SK-N-MC (cell line): ENCODE results near the gene DHX34.

Experiments
- DNase-seq: peaks from one replicate; pipeline ENCODE4 v3.0.0-alpha.2; 2011; ENCODE audit warnings: low read depth, low spot score
- H3K27ac ChIP-seq: fragments of 200-600 bp; sonication (generic); 2 replicates; pipeline ENCODE4 v1.5.1; 2016; ENCODE audit warnings: mixed run types
- H3K36me3 ChIP-seq: fragments of 200-600 bp; sonication (generic); 2 replicates; pipeline ENCODE4 v1.6.1; 2017; ENCODE audit warnings: antibody characterized with exemption, low read length, mixed read lengths; ENCODE audit not compliant: insufficient read depth
- H3K4me3 ChIP-seq: fragments of 200-600 bp; sonication (generic); 2 replicates; pipeline ENCODE4 v1.5.1; 2016
- H3K9ac ChIP-seq: fragments of 200-600 bp; sonication (generic); 2 replicates; pipeline ENCODE4 v1.8.0; 2017; ENCODE audit warnings: mixed run types, mixed read lengths; ENCODE audit not compliant: insufficient read length
- H3K9me3 ChIP-seq: fragments of 200-600 bp; sonication (generic); 2 replicates; pipeline ENCODE4 v1.6.1; 2017; ENCODE audit warnings: low read depth, mild to moderate bottlenecking, antibody characterized with exemption, low read length, moderate library complexity, mixed read lengths
- EZH2 ChIP-seq: fragments of 200-600 bp; sonication (generic); IDR thresholded peaks from one replicate; pipeline ENCODE4 v1.6.1; 2017; ENCODE audit warnings: antibody characterized with exemption
- FOXP2 ChIP-seq: optimal IDR thresholded peaks from 2 replicates; pipeline ENCODE3; 2011; ENCODE audit warnings: mild to moderate bottlenecking, moderate library complexity; ENCODE audit not compliant: insufficient read depth; ENCODE audit errors: extremely low read length, control extremely low read depth
- POLR2AphosphoS5 ChIP-seq: IDR thresholded peaks from 2 replicates; pipeline ENCODE4 v1.6.1; 2012; ENCODE audit warnings: mild to moderate bottlenecking, low read depth, low read length, borderline replicate concordance

Gene DHX34

GRCh38 chr19:47372603-47373002, 23.5 kb downstream of the DHX34 start:
- Histone ChIP-seq H3K27ac (no peak overlapping the region), H3K9me3 (no peaks in the 10 kb centered on the region), H3K4me3 (no peak overlapping the region), H3K36me3 (peaks cover 67% of the 10 kb centered on the region; the same call in 1 of the 2 replicates), H3K9ac (no peak overlapping the region)
- no peak for TF ChIP-seq FOXP2
- no peak for TF ChIP-seq EZH2
- no peak for TF ChIP-seq POLR2AphosphoS5
- DNase-seq = no peak

- no peak for TF ChIP-seq FOXP2
- TF ChIP-seq EZH2 = no peak
- no peak for TF ChIP-seq POLR2AphosphoS5
- no peak overlapping the region for H3K4me3 ChIP-seq
- no peak overlapping the region for H3K9ac ChIP-seq
- peaks cover 71% of the 10 kb centered on the region; the same call in 1 of the 2 replicates for H3K36me3 ChIP-seq
- no peaks in the 10 kb centered on the region for H3K9me3 ChIP-seq
- no peak overlapping the region for H3K27ac ChIP-seq
- DNase-seq = no peak
Observed at GRCh38 chr19:47373246-47374240, 24.4 kb downstream of the DHX34 start.

GRCh38 chr19:47374876-47375693, 26.0 kb downstream of the DHX34 start:
- H3K36me3 ChIP-seq = peaks cover 61% of the 10 kb centered on the region; the same call in 1 of the 2 replicates
- no peaks in the 10 kb centered on the region for H3K9me3 ChIP-seq
- no peak for TF ChIP-seq EZH2
- no peak for TF ChIP-seq FOXP2
- TF ChIP-seq POLR2AphosphoS5 = no peak
- DNase-seq = no peak
- no peak overlapping the region for H3K27ac ChIP-seq
- H3K9ac ChIP-seq = no peak overlapping the region
- no peak overlapping the region for H3K4me3 ChIP-seq

GRCh38 chr19:47375694-47376588, 26.8 kb downstream of the DHX34 start:
- no peaks in the 10 kb centered on the region for H3K9me3 ChIP-seq
- H3K4me3 ChIP-seq = no peak overlapping the region
- peaks cover 66% of the 10 kb centered on the region; the same call in 1 of the 2 replicates for H3K36me3 ChIP-seq
- H3K9ac ChIP-seq = no peak overlapping the region
- no peak overlapping the region for H3K27ac ChIP-seq
- TF ChIP-seq POLR2AphosphoS5 (no peak), FOXP2 (no peak), EZH2 (no peak)
- DNase-seq = no peak

GRCh38 chr19:47376589-47377144, 27.6 kb downstream of the DHX34 start:
- Histone ChIP-seq H3K9me3 (no peaks in the 10 kb centered on the region), H3K9ac (no peak overlapping the region), H3K4me3 (no peak overlapping the region), H3K36me3 (peaks cover 68% of the 10 kb centered on the region; the same call in 1 of the 2 replicates), H3K27ac (no peak overlapping the region)
- no peak for DNase-seq
- TF ChIP-seq EZH2 = no peak
- TF ChIP-seq POLR2AphosphoS5 = no peak
- no peak for TF ChIP-seq FOXP2

DNA sequence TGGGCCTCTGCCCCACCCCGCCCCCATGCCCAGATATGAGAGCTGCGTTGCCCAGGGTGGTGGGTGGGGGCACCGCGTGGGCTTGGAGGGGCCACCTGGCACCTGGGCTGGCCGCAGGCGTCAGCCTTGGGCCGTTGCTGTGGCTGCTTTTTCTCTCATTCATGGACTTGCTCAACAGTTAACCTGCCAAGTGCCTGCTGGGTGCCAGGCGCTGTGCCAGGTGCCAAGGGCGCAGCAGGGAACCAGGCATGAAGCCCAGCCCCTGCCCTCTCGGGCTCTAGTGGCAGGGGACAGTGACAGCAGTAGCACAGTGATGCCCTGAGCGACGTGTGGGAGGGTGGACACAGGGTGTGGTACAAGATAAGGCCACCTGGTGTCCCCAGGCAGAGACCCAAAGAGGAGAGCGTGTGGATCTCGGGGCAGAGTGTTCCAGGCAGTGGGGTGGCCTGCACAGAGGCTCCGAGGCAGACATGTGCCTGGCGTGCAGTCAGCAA, 28.1 kb downstream of the DHX34 start:
- no peak for DNase-seq
- Histone ChIP-seq H3K4me3 (no peak overlapping the region), H3K9me3 (no peaks in the 10 kb centered on the region), H3K36me3 (peaks cover 65% of the 10 kb centered on the region; the same call in 1 of the 2 replicates), H3K27ac (no peak overlapping the region), H3K9ac (no peak overlapping the region)
- TF ChIP-seq FOXP2 = no peak
- TF ChIP-seq EZH2 = no peak
- TF ChIP-seq POLR2AphosphoS5 = no peak

DNA sequence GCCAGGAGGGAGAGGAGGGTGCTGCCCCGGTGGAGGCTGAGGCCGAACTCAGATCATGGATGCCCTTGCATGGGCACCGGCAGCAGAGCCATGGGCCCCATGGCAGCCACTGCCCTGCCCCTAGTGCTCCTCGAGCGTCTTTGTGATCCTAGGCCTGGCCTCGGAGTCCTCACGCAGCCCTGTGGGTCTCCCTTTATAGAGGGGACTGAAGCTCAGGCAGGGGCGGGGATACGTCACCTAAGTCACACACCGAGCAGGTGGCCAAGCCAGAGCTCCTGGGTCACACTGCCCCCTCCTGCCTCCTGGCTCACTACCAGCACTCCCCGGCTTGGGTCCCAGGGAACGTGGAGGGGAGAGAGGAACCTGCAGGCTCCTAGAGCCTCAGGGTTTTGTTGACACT, 28.7 kb downstream of the DHX34 start:
- Histone ChIP-seq H3K36me3 (peaks cover 62% of the 10 kb centered on the region; the same call in 1 of the 2 replicates), H3K9ac (no peak overlapping the region), H3K9me3 (no peaks in the 10 kb centered on the region), H3K4me3 (no peak overlapping the region), H3K27ac (no peak overlapping the region)
- TF ChIP-seq FOXP2 = no peak
- no peak for TF ChIP-seq POLR2AphosphoS5
- no peak for TF ChIP-seq EZH2
- no peak for DNase-seq
